HepG2 (cell line): ENCODE measurements around the gene CDC42EP4. TPM values are rescaled to one million over a fixed set of nuclear protein-coding genes. Genes with fewer than 3 reads are reported as not detected.

Experiments
- ADNP ChIP-seq: sonication (generic); formaldehyde crosslinking; IDR thresholded peaks from 2 replicates; pipeline ENCODE4 v1.4.0; 2020; ENCODE audit warnings: missing genetic modification reagents
- CBX1 ChIP-seq: IDR thresholded peaks from one replicate; pipeline ENCODE4 v1.6.1; 2016; ENCODE audit warnings: antibody characterized with exemption, low read depth
- HMG20B ChIP-seq: conservative IDR thresholded peaks from 2 replicates; pipeline ENCODE4 v1.6.1; 2016; ENCODE audit warnings: missing genetic modification reagents, missing compliant biosample characterization
- KAT2B ChIP-seq: fragments of 150-350 bp; IDR thresholded peaks from 2 replicates; pipeline ENCODE4 v1.6.1; 2014; ENCODE audit warnings: low read depth, low read length, borderline replicate concordance
- MTF2 ChIP-seq: sonication (generic); formaldehyde crosslinking; IDR thresholded peaks from 2 replicates; pipeline ENCODE4 v1.5.0; 2020; ENCODE audit warnings: missing genetic modification reagents, borderline replicate concordance
- ONECUT2 ChIP-seq: sonication (generic); formaldehyde crosslinking; IDR thresholded peaks from 2 replicates; pipeline ENCODE4 v1.4.0; 2020; ENCODE audit warnings: missing genetic modification reagents
- PRPF4 ChIP-seq: fragments of 200-400 bp; formaldehyde crosslinking; IDR thresholded peaks from 2 replicates; pipeline ENCODE4 v1.6.1; 2016; ENCODE audit warnings: low read length, low read depth; ENCODE audit not compliant: poor library complexity, severe bottlenecking
- REXO4 ChIP-seq: sonication (generic); formaldehyde crosslinking; IDR thresholded peaks from 2 replicates; pipeline ENCODE4 v1.8.0; 2022; ENCODE audit warnings: missing genetic modification reagents, mild to moderate bottlenecking, borderline replicate concordance
- SSRP1 ChIP-seq: IDR thresholded peaks from 2 replicates; pipeline ENCODE4 v1.6.1; 2016; ENCODE audit warnings: control low read depth
- ZNF12 ChIP-seq: sonication (generic); formaldehyde crosslinking; IDR thresholded peaks from 2 replicates; pipeline ENCODE4 v1.5.0; 2020; ENCODE audit warnings: missing genetic modification reagents
- ZNF253 ChIP-seq: sonication (generic); formaldehyde crosslinking; IDR thresholded peaks from 2 replicates; pipeline ENCODE4 v1.8.0; 2022; ENCODE audit warnings: mild to moderate bottlenecking, missing genetic modification reagents, borderline replicate concordance
- ZNF260 ChIP-seq: sonication (generic); formaldehyde crosslinking; IDR thresholded peaks from 2 replicates; pipeline ENCODE4 v1.4.0; 2020; ENCODE audit warnings: missing genetic modification reagents, low read depth, mild to moderate bottlenecking, borderline replicate concordance
- ZNF331 ChIP-seq: sonication (generic); formaldehyde crosslinking; IDR thresholded peaks from 2 replicates; pipeline ENCODE4 v1.4.0; 2020; ENCODE audit warnings: missing genetic modification reagents
- ZNF605 ChIP-seq: sonication (generic); formaldehyde crosslinking; IDR thresholded peaks from 2 replicates; pipeline ENCODE4 v1.8.0; 2022; ENCODE audit warnings: mild to moderate bottlenecking, missing genetic modification reagents
- ZNF850 ChIP-seq: sonication (generic); formaldehyde crosslinking; conservative IDR thresholded peaks from 2 replicates; pipeline ENCODE4 v1.9.0; 2021; ENCODE audit warnings: mild to moderate bottlenecking, missing genetic modification reagents
- polyA plus RNA-seq, 8 experiments: library from polyadenylated mRNA; depleted of rRNA in 3 of 8; stranded (reverse) in 7 of 8; unstranded in 1 of 8; fragments of >200 nt; fragmentation: Illumina TruSeq in 4 of 8; extraction: Trizol in 4 of 8; gene quantifications; 2 replicates each; pipeline versions ENCODE4 v1.2.1 to v1.2.3, GENCODE V29; 2011 to 2016; ENCODE audit warnings: low read depth in 4 of 8, missing spikeins in 1 of 8, mixed read lengths in 1 of 8; ENCODE audit not compliant: insufficient read depth in 1 of 8
- total RNA-seq, 5 experiments: library from RNA; depleted of rRNA; stranded (reverse); fragments of >200 nt; fragmentation: Illumina TruSeq; extraction: Trizol; gene quantifications; 2 replicates each; pipeline ENCODE4 v1.2.3, GENCODE V29; 2016; ENCODE audit warnings: low read depth in 1 of 5
- TF ChIP-seq, protein P1 (sequence below): IDR thresholded peaks from 2 replicates; pipeline ENCODE4 v1.6.1; 2012; ENCODE audit warnings: low read length, improper control_type of control experiment
- TF ChIP-seq, protein P2 (sequence below): sonication (generic); formaldehyde crosslinking; IDR thresholded peaks from 2 replicates; pipeline ENCODE4 v1.4.0; 2020; ENCODE audit warnings: missing genetic modification reagents, borderline replicate concordance
- TF ChIP-seq, protein P3 (sequence below): sonication (generic); formaldehyde crosslinking; IDR thresholded peaks from 2 replicates; pipeline ENCODE4 v1.4.0; 2020; ENCODE audit warnings: missing genetic modification reagents
- TF ChIP-seq, protein P4 (sequence below): sonication (generic); formaldehyde crosslinking; IDR thresholded peaks from 2 replicates; pipeline ENCODE4 v1.4.0; 2020; ENCODE audit warnings: mild to moderate bottlenecking, missing genetic modification reagents, borderline replicate concordance
- TF ChIP-seq, protein P5 (sequence below): sonication (generic); formaldehyde crosslinking; IDR thresholded peaks from 2 replicates; pipeline ENCODE4 v1.4.0; 2020; ENCODE audit warnings: mild to moderate bottlenecking, missing genetic modification reagents

The CDC42EP4 gene
- total and polyA plus RNA-seq, 2 of the 13 experiments (the other 11 are each of a cell fraction or from before 2014, with no cell fraction given): 19.0 to 54.0 TPM

DNA sequence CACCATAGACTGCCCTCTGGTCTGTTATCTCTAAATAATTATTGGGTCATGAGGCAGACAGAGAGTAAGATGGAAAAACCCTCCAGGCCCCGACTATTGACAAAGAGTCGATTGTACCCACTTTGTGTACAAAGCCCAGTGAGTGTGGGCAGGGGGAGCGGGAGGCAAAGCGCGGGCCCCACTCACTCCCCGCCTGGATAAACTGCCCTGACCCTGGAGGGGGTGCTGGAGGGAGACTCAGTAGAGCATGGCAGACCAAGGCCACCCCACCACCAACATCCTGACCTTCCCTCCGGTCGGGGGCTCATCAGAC is 38.9 kb downstream of the CDC42EP4 start (continued):
- TF ChIP-seq, protein P1, sequence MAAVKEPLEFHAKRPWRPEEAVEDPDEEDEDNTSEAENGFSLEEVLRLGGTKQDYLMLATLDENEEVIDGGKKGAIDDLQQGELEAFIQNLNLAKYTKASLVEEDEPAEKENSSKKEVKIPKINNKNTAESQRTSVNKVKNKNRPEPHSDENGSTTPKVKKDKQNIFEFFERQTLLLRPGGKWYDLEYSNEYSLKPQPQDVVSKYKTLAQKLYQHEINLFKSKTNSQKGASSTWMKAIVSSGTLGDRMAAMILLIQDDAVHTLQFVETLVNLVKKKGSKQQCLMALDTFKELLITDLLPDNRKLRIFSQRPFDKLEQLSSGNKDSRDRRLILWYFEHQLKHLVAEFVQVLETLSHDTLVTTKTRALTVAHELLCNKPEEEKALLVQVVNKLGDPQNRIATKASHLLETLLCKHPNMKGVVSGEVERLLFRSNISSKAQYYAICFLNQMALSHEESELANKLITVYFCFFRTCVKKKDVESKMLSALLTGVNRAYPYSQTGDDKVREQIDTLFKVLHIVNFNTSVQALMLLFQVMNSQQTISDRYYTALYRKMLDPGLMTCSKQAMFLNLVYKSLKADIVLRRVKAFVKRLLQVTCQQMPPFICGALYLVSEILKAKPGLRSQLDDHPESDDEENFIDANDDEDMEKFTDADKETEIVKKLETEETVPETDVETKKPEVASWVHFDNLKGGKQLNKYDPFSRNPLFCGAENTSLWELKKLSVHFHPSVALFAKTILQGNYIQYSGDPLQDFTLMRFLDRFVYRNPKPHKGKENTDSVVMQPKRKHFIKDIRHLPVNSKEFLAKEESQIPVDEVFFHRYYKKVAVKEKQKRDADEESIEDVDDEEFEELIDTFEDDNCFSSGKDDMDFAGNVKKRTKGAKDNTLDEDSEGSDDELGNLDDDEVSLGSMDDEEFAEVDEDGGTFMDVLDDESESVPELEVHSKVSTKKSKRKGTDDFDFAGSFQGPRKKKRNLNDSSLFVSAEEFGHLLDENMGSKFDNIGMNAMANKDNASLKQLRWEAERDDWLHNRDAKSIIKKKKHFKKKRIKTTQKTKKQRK: no peak
- 0 out of 2 replicates have a peak, but pooled peaks have one; percentile 16 for TF ChIP-seq ZNF12 (CRISPR knock-in tag)
- TF ChIP-seq MTF2 (CRISPR knock-in tag): 0 out of 2 replicates have a peak, but pooled peaks have one; percentile 9
- TF ChIP-seq, protein P2, sequence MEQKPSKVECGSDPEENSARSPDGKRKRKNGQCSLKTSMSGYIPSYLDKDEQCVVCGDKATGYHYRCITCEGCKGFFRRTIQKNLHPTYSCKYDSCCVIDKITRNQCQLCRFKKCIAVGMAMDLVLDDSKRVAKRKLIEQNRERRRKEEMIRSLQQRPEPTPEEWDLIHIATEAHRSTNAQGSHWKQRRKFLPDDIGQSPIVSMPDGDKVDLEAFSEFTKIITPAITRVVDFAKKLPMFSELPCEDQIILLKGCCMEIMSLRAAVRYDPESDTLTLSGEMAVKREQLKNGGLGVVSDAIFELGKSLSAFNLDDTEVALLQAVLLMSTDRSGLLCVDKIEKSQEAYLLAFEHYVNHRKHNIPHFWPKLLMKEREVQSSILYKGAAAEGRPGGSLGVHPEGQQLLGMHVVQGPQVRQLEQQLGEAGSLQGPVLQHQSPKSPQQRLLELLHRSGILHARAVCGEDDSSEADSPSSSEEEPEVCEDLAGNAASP (CRISPR knock-in tag): peak; percentile 90; the same call in 1 of the 2 replicates
- no peak for TF ChIP-seq PRPF4
- no peak for TF ChIP-seq ZNF605 (CRISPR knock-in tag)
- TF ChIP-seq, protein P3, sequence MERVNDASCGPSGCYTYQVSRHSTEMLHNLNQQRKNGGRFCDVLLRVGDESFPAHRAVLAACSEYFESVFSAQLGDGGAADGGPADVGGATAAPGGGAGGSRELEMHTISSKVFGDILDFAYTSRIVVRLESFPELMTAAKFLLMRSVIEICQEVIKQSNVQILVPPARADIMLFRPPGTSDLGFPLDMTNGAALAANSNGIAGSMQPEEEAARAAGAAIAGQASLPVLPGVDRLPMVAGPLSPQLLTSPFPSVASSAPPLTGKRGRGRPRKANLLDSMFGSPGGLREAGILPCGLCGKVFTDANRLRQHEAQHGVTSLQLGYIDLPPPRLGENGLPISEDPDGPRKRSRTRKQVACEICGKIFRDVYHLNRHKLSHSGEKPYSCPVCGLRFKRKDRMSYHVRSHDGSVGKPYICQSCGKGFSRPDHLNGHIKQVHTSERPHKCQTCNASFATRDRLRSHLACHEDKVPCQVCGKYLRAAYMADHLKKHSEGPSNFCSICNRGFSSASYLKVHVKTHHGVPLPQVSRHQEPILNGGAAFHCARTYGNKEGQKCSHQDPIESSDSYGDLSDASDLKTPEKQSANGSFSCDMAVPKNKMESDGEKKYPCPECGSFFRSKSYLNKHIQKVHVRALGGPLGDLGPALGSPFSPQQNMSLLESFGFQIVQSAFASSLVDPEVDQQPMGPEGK (CRISPR knock-in tag): peak; percentile 100
- TF ChIP-seq ZNF260: no peak
- TF ChIP-seq CBX1: no peak
- 0 out of 2 replicates have a peak, but pooled peaks have one; percentile 30 for TF ChIP-seq SSRP1 (CRISPR knock-in tag)
- no peak for TF ChIP-seq ZNF253 (CRISPR knock-in tag)
- TF ChIP-seq ZNF331 (CRISPR knock-in tag): peak; percentile 85
- peak; percentile 63 for TF ChIP-seq ONECUT2 (CRISPR knock-in tag)
- TF ChIP-seq, protein P4, sequence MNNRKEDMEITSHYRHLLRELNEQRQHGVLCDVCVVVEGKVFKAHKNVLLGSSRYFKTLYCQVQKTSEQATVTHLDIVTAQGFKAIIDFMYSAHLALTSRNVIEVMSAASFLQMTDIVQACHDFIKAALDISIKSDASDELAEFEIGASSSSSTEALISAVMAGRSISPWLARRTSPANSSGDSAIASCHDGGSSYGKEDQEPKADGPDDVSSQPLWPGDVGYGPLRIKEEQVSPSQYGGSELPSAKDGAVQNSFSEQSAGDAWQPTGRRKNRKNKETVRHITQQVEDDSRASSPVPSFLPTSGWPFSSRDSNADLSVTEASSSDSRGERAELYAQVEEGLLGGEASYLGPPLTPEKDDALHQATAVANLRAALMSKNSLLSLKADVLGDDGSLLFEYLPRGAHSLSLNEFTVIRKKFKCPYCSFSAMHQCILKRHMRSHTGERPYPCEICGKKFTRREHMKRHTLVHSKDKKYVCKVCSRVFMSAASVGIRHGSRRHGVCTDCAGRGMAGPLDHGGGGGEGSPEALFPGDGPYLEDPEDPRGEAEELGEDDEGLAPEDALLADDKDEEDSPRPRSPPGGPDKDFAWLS (CRISPR knock-in tag): 0 out of 2 replicates have a peak, but pooled peaks have one; percentile 69
- peak; percentile 71; the same call in 1 of the 2 replicates for TF ChIP-seq HMG20B (CRISPR knock-in tag)
- no peak for TF ChIP-seq ZNF850 (CRISPR knock-in tag)
- 0 out of 2 replicates have a peak, but pooled peaks have one; percentile 8 for TF ChIP-seq ADNP (CRISPR knock-in tag)
- no peak for TF ChIP-seq REXO4 (CRISPR knock-in tag)
- no peak for TF ChIP-seq KAT2B
- TF ChIP-seq, protein P5, sequence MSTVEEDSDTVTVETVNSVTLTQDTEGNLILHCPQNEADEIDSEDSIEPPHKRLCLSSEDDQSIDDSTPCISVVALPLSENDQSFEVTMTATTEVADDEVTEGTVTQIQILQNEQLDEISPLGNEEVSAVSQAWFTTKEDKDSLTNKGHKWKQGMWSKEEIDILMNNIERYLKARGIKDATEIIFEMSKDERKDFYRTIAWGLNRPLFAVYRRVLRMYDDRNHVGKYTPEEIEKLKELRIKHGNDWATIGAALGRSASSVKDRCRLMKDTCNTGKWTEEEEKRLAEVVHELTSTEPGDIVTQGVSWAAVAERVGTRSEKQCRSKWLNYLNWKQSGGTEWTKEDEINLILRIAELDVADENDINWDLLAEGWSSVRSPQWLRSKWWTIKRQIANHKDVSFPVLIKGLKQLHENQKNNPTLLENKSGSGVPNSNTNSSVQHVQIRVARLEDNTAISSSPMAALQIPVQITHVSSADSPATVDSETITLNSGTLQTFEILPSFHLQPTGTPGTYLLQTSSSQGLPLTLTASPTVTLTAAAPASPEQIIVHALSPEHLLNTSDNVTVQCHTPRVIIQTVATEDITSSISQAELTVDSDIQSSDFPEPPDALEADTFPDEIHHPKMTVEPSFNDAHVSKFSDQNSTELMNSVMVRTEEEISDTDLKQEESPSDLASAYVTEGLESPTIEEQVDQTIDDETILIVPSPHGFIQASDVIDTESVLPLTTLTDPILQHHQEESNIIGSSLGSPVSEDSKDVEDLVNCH (CRISPR knock-in tag): no peak
